ENCODE results near the gene UQCC3. TPM values are rescaled to one million over a fixed set of nuclear protein-coding genes. Genes with fewer than 3 reads are reported as not detected.
A peak's percentile ranks its signal among the peaks of the same experiment; 100 is the strongest.
"Not testable (repeated sequence)": the region's sequence is repeated elsewhere in the genome, so short reads cannot be mapped to it uniquely, and the experiment has no call there.

UQCC3 gene
- total and polyA plus RNA-seq, 7 donors = 5.2 to 16.5 (median 8.1) TPM

DNA sequence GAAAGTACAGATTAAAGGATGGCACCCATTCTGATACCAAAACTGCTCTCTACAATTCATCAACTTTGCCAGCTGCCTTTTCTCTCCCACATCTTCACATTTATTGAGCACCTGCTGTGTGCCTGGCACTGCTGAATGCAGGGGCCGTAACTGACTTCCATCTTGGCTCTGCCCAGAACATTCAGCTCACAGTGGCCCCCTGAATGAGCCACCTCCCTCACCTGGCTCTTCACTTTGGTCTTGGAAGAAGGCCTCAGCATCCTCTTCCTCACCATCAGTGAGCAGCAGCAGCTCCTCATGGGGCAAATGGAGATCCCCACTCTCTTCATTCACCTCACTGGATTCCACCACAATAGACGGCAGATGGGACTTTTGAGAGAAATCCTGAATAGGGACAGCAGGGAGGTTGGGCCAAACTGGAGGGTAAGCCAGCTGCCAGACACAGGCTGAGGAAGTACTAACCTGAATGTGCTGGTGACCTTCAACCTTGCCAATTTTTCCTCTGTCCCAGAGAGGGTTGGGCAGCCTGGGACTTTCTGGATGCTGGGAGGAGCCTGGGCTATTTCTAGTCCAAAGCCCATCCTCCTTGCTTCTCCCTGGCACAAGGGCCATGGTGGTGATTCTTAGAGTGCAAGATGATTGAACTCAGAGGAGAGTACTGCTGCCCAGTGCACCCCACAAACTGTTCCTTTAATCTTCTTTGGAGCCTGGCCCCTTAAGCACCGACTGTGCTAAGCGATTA lies 1.9 kb upstream of the UQCC3 start:
- H3K4me3 ChIP-seq = no peak overlapping the region
- DNase-seq = no peak
- H3K4me1 ChIP-seq = peaks cover 48% of the 10 kb centered on the region
- intact Hi-C loops (cut with DNase I) = no loop called here
- peaks cover 3 to 37% of the 10 kb centered on the region in 2 donors for H3K36me3 ChIP-seq (ENCODE audit: insufficient read depth in 1 of 2, low read depth in 1 of 2)
- no peaks in the 10 kb centered on the region for H3K27me3 ChIP-seq (ENCODE audit: insufficient read depth in 3 of 3, low read length in 2 of 3)
- WGBS, 3 donors = 41 to 69% (median 45%) methylated on average over 4 of the region's 4 CpGs
- H3K9me3 ChIP-seq = no peaks in the 10 kb centered on the region
- TF ChIP-seq CTCF (IDR thresholded peaks at IDR 0.05) = no peak
- ATAC-seq = no peak
- peak overlapping the region; percentile 87 for H3K27ac ChIP-seq

DNA sequence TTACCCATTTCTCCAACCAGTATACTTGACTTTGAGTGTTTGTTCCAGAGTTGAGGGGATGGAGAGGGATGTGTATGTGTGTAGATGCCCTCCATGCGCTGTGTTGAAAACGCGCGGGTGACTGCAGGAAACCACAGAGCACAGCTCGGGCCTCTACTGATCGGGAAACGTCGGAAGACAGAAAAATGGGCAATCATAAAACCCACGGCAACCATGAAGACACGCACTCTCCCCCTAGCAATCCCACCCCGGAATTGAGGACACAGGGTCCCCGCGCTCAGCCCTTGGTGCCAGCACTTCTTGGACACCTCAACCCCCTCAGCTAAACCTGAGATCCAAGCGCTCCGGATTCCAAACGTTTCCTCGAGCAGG lies 251 bp upstream of the UQCC3 start:
- DNase-seq (no peak), ATAC-seq (peak; percentile 12 to 45 (median 33))
- H3K4me1 ChIP-seq = peaks cover 45% of the 10 kb centered on the region
- no peak for TF ChIP-seq CTCF (IDR thresholded peaks at IDR 0.05)
- 0% methylated on average over 17 of the region's 17 CpGs for WGBS, 3 donors
- H3K36me3 ChIP-seq (ENCODE audit: insufficient read depth in 1 of 2, low read depth in 1 of 2) = peaks cover 4 to 51% of the 10 kb centered on the region in 2 donors
- peak overlapping the region; percentile 87 for H3K27ac ChIP-seq
- intact Hi-C loops (cut with DNase I) = no loop called here
- H3K4me3 ChIP-seq = peak overlapping the region; percentile 98
- no peaks in the 10 kb centered on the region for H3K9me3 ChIP-seq
- no peaks in the 10 kb centered on the region for H3K27me3 ChIP-seq (ENCODE audit: insufficient read depth in 3 of 3, low read length in 2 of 3)

- DNase-seq (no peak), ATAC-seq (no peak)
- Histone ChIP-seq H3K36me3 (ENCODE audit: insufficient read depth in 1 of 2, low read depth in 1 of 2) (peaks cover 6 to 52% of the 10 kb centered on the region in 2 donors), H3K27ac (peak overlapping the region; percentile 87), H3K4me3 (peak overlapping the region; percentile 98), H3K27me3 (ENCODE audit: insufficient read depth in 3 of 3, low read length in 2 of 3) (no peaks in the 10 kb centered on the region), H3K4me1 (peaks cover 43% of the 10 kb centered on the region), H3K9me3 (no peaks in the 10 kb centered on the region)
- TF ChIP-seq CTCF (IDR thresholded peaks at IDR 0.05) = no peak
- WGBS, 3 donors = 70 to 82% (median 74%) methylated on average over 2 of the region's 2 CpGs
- intact Hi-C loops (cut with DNase I) = no loop called here
These were observed 1.7 kb downstream of the UQCC3 start for GRCh38 chr11:62673196-62673525.

GRCh38 chr11:62675415-62675814 lies 3.9 kb downstream of the UQCC3 start:
- H3K27ac ChIP-seq; ATAC-seq; H3K9me3 ChIP-seq; DNase-seq; H3K27me3 ChIP-seq (ENCODE audit: insufficient read depth in 3 of 3, low read length in 2 of 3); H3K4me3 ChIP-seq; intact Hi-C loops (cut with DNase I): not testable (repeated sequence)
- H3K36me3 ChIP-seq (ENCODE audit: insufficient read depth in 1 of 2, low read depth in 1 of 2) = peaks cover 6 to 53% of the 10 kb centered on the region in 2 donors
- peaks cover 43% of the 10 kb centered on the region for H3K4me1 ChIP-seq
- WGBS, 3 donors = 90 to 94% (median 91%) methylated on average over 10 of the region's 10 CpGs

DNA sequence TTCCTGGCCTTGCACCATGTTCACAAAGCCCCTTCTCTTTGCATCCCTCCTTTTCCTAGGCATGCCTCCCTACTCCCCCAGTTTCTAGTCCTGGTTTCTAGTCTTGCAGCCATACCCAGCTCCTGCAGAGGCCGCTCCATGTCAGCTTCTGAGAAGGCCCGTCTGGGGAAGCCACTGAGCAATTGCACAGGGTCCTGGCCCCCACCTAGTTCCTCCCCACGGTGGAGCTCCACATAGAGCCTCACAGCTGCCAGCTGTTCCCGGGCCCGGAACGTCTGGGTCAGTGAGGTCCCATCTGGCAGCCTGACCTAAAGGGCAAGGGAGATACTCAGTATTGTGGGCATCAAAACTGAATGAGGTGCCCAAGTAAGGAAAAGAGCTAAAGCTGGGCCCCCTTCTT lies 5.2 kb downstream of the UQCC3 start:
- 20 to 28% (median 22%) methylated on average over 6 of the region's 6 CpGs for WGBS, 3 donors
- H3K9me3 ChIP-seq = no peaks in the 10 kb centered on the region
- H3K36me3 ChIP-seq (ENCODE audit: insufficient read depth in 1 of 2, low read depth in 1 of 2) = peaks cover 6 to 53% of the 10 kb centered on the region in 2 donors
- ATAC-seq (no peak), DNase-seq (no peak)
- intact Hi-C loops (cut with DNase I) = no loop called here
- H3K4me3 ChIP-seq = peak overlapping the region; percentile 87
- H3K27ac ChIP-seq = peak overlapping the region; percentile 91
- H3K4me1 ChIP-seq = peaks cover 45% of the 10 kb centered on the region
- TF ChIP-seq CTCF (IDR thresholded peaks at IDR 0.05) = no peak
- no peaks in the 10 kb centered on the region for H3K27me3 ChIP-seq (ENCODE audit: insufficient read depth in 3 of 3, low read length in 2 of 3)

All from psoas muscle (tissue), 8 donors.